ENCODE measurements around the gene EPB41L4A. TPM values are rescaled to one million over a fixed set of nuclear protein-coding genes. Genes with fewer than 3 reads are reported as not detected.

EPB41L4A gene
- total and polyA plus RNA-seq, 5 experiments from 2014 or later: 0.06 to 2.9 (median 0.19) TPM; not detected in 1

DNA sequence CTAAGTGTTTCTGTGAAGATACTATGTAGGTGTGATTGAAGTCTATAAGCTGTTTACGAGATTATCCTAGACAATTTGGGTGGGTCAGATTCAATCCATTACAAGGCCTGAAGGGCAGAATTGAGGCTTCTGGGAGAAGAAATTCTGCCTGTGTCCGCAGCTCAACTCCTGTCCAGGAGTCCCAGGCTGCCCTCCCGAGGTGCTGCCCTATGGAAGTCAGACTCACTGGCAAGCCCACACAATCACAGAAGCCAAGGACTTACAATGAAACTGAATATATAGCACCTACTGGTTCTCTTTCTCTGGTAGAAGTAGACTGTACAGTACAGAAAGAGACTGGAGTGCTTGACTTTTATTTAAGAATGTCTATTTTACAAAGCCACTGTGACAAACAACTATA is 74.5 kb downstream of the EPB41L4A start:
- Mint-ChIP-seq H3K4me1 (no peaks in the 10 kb centered on the region), H3K27me3 (peaks cover 0 to 5% (median 3%) of the 10 kb centered on the region in 5 donors), H3K36me3 (no peaks in the 10 kb centered on the region), H3K27ac (no peak overlapping the region), H3K4me3 (no peak overlapping the region), H3K9me3 (no peaks in the 10 kb centered on the region)
- POLR2A ChIA-PET: no interaction called here
- no peak for ATAC-seq
- DNase-seq: no peak

- ATAC-seq (no peak), DNase-seq (no peak)
- peaks cover 3 to 15% (median 7%) of the 10 kb centered on the region in 5 donors for H3K27me3 Mint-ChIP-seq
- no peaks in the 10 kb centered on the region for H3K9me3 Mint-ChIP-seq
- no peak overlapping the region for H3K27ac Mint-ChIP-seq
- H3K36me3 Mint-ChIP-seq: no peaks in the 10 kb centered on the region
- no peaks in the 10 kb centered on the region for H3K4me1 Mint-ChIP-seq
- no peak overlapping the region for H3K4me3 Mint-ChIP-seq
- POLR2A ChIA-PET: no interaction called here
Observed at GRCh38 chr5:112342389-112342788, 76.7 kb downstream of the EPB41L4A start.

- Mint-ChIP-seq H3K9me3 (no peaks in the 10 kb centered on the region), H3K36me3 (no peaks in the 10 kb centered on the region), H3K4me3 (no peak overlapping the region), H3K27ac (no peak overlapping the region), H3K4me1 (no peaks in the 10 kb centered on the region), H3K27me3 (peaks cover 3 to 26% (median 10%) of the 10 kb centered on the region in 5 donors)
- no peak for ATAC-seq
- POLR2A ChIA-PET: no interaction called here
- DNase-seq: no peak
Observed at GRCh38 chr5:112339761-112340160, 79.3 kb downstream of the EPB41L4A start.

DNA sequence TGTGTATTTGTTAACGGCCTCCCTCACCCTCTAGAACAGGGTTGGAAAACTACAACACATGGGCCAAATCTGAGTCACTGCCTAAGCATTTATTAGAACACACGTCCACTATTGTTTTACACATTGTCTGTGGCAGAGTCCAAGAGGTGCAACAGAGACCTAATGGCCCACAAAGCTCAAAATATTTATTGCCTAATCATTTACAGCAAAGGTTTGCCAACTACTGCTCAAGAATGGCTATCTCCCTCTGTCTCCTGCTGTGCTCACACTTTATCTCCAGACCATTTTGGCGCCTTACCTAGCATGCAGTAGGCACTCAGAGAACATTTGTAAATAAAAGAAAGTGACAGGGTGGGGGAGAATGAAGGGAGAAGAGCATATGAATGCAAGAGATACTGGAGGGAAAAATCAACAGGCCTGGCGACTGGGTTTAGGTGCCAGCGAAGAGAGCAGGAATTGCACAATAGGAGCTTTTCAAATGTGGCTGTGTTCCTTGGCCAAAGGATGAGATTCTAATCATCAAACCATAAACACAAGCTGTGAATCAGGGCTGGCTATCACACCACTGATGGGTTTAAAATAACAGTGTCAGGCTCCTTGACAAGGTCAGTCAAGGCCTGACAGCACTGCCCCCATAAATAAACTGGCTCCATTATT is 80.3 kb downstream of the EPB41L4A start:
- H3K36me3 Mint-ChIP-seq: no peaks in the 10 kb centered on the region
- H3K4me3 Mint-ChIP-seq: no peak overlapping the region
- no peaks in the 10 kb centered on the region for H3K4me1 Mint-ChIP-seq
- no peak overlapping the region for H3K27ac Mint-ChIP-seq
- POLR2A ChIA-PET: interaction anchor here (0.6 kb wide), 1 partner anchor 421 kb away, joined by 6 read pairs; no protein-coding TSS in a partner anchor
- no peaks in the 10 kb centered on the region for H3K9me3 Mint-ChIP-seq
- H3K27me3 Mint-ChIP-seq: peaks cover 2 to 26% (median 15%) of the 10 kb centered on the region in 5 donors
- no peak for ATAC-seq
- DNase-seq: no peak

- no peak overlapping the region for H3K27ac Mint-ChIP-seq
- POLR2A ChIA-PET: no interaction called here
- H3K9me3 Mint-ChIP-seq: no peaks in the 10 kb centered on the region
- peaks cover 2 to 7% (median 3%) of the 10 kb centered on the region in 4 donors for H3K4me1 Mint-ChIP-seq
- H3K27me3 Mint-ChIP-seq: peaks cover 8 to 32% (median 24%) of the 10 kb centered on the region in 5 donors
- no peaks in the 10 kb centered on the region for H3K36me3 Mint-ChIP-seq
- H3K4me3 Mint-ChIP-seq: no peak overlapping the region
- ATAC-seq: no peak
- no peak for DNase-seq
Observed at GRCh38 chr5:112333331-112333781, 85.7 kb downstream of the EPB41L4A start.

DNA sequence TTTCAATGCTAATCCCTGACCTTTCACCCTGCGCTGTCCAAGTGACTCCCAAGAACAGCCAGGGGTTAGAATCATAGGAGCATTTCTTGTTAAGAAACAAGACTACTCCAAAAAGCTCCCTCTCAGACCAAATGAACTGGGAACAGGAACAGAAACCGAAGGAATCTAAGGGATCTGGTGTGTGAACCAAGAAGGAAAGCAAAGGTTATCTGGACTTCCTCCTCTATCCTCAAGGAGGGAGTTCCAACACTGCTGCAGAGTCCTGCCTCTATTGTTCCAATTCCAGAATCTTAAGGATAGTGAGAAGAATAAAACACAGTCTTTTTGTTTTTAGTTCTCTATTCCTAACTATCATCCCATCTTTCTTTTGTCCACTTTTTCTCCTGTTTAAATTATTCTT is 87.2 kb downstream of the EPB41L4A start:
- Mint-ChIP-seq H3K27ac (no peak overlapping the region), H3K27me3 (peaks cover 8 to 29% (median 24%) of the 10 kb centered on the region in 5 donors), H3K4me3 (no peak overlapping the region), H3K36me3 (no peaks in the 10 kb centered on the region), H3K4me1 (peaks cover 2 to 7% (median 3%) of the 10 kb centered on the region in 4 donors), H3K9me3 (no peaks in the 10 kb centered on the region)
- ATAC-seq (no peak), DNase-seq (no peak)
- POLR2A ChIA-PET: no interaction called here

- Mint-ChIP-seq H3K27ac (no peak overlapping the region), H3K9me3 (no peaks in the 10 kb centered on the region), H3K4me3 (no peak overlapping the region), H3K4me1 (peaks cover 2 to 7% (median 3%) of the 10 kb centered on the region in 4 donors), H3K27me3 (peaks cover 8 to 28% (median 18%) of the 10 kb centered on the region in 5 donors), H3K36me3 (no peaks in the 10 kb centered on the region)
- DNase-seq: no peak
- POLR2A ChIA-PET: no interaction called here
- ATAC-seq: no peak
Observed at GRCh38 chr5:112329419-112330090, 89.5 kb downstream of the EPB41L4A start.

- DNase-seq (no peak), ATAC-seq (no peak)
- Mint-ChIP-seq H3K27me3 (peaks cover 15 to 38% (median 22%) of the 10 kb centered on the region in 5 donors), H3K4me1 (no peaks in the 10 kb centered on the region), H3K9me3 (no peaks in the 10 kb centered on the region), H3K27ac (no peak overlapping the region), H3K4me3 (no peak overlapping the region), H3K36me3 (no peaks in the 10 kb centered on the region)
- POLR2A ChIA-PET: no interaction called here
Observed at GRCh38 chr5:112323166-112323565, 95.9 kb downstream of the EPB41L4A start.

- H3K27me3 Mint-ChIP-seq: peaks cover 10 to 29% (median 18%) of the 10 kb centered on the region in 5 donors
- ATAC-seq (no peak), DNase-seq (no peak)
- no peak overlapping the region for H3K4me3 Mint-ChIP-seq
- H3K9me3 Mint-ChIP-seq: no peaks in the 10 kb centered on the region
- H3K4me1 Mint-ChIP-seq: no peaks in the 10 kb centered on the region
- H3K36me3 Mint-ChIP-seq: no peaks in the 10 kb centered on the region
- POLR2A ChIA-PET: no interaction called here
- H3K27ac Mint-ChIP-seq: no peak overlapping the region
Observed at GRCh38 chr5:112320408-112320807, 98.7 kb downstream of the EPB41L4A start.

DNA sequence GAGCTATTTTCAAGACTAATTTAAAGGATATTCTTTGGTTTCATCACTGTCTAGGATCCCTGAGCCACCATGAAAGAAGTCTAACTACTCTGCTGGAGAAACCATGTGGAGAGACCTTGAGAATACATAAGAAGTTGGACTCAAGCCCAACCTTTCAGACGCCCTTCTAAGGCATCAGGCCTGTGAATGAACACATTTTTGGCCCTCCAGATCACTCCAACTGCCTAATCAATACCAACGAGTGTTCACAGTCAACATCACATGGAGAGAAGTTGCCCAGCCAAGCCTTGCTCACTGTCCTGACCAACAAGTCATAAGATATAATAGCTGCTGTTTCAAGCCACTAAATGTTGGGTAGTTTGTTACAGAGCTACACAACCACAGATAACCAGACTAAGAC is 100.7 kb downstream of the EPB41L4A start:
- Mint-ChIP-seq H3K4me1 (no peaks in the 10 kb centered on the region), H3K9me3 (no peaks in the 10 kb centered on the region), H3K36me3 (no peaks in the 10 kb centered on the region), H3K4me3 (no peak overlapping the region), H3K27ac (no peak overlapping the region), H3K27me3 (peaks cover 10 to 22% (median 17%) of the 10 kb centered on the region in 5 donors)
- ATAC-seq (no peak), DNase-seq (no peak)
- POLR2A ChIA-PET: no interaction called here

- H3K9me3 Mint-ChIP-seq: no peaks in the 10 kb centered on the region
- DNase-seq: no peak
Observed at GRCh38 chr5:112317866-112318265, 101.2 kb downstream of the EPB41L4A start.

GRCh38 chr5:112316731-112317130 is 102.3 kb downstream of the EPB41L4A start:
- DNase-seq (no peak), ATAC-seq (no peak)
- H3K27ac Mint-ChIP-seq: no peak overlapping the region
- H3K4me3 Mint-ChIP-seq: no peak overlapping the region
- H3K27me3 Mint-ChIP-seq: peaks cover 9 to 27% (median 16%) of the 10 kb centered on the region in 5 donors
- H3K36me3 Mint-ChIP-seq: no peaks in the 10 kb centered on the region
- POLR2A ChIA-PET: no interaction called here
- no peaks in the 10 kb centered on the region for H3K4me1 Mint-ChIP-seq
- no peaks in the 10 kb centered on the region for H3K9me3 Mint-ChIP-seq

More at GRCh38 chr5:112317866-112318265, 101.2 kb downstream of the EPB41L4A start:
- Mint-ChIP-seq H3K4me1 (no peaks in the 10 kb centered on the region), H3K36me3 (no peaks in the 10 kb centered on the region), H3K4me3 (no peak overlapping the region), H3K27ac (no peak overlapping the region), H3K27me3 (peaks cover 8 to 23% (median 16%) of the 10 kb centered on the region in 5 donors)
- POLR2A ChIA-PET: no interaction called here
- ATAC-seq: no peak

DNA sequence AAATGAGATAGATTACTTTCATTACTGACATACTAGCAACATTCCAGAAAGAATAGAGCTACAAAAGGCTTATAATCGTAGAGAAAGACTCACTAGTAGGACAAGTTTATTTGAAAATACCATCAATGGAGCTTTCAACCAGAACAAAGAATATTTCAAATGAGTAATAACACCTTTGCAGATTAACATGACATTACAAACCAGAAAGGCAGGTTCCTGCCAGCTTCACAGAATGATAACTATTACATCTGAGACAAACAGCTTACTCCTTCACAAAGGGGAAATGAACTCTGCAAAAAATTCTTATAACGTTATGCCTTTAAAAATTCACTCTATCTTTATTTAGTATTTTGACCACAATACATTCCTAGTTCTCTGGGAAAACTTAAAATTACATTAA is 103.1 kb downstream of the EPB41L4A start:
- no peak overlapping the region for H3K4me3 Mint-ChIP-seq
- H3K4me1 Mint-ChIP-seq: no peaks in the 10 kb centered on the region
- DNase-seq (no peak), ATAC-seq (no peak)
- H3K36me3 Mint-ChIP-seq: no peaks in the 10 kb centered on the region
- peaks cover 10 to 30% (median 20%) of the 10 kb centered on the region in 5 donors for H3K27me3 Mint-ChIP-seq
- POLR2A ChIA-PET: no interaction called here
- H3K27ac Mint-ChIP-seq: no peak overlapping the region
- no peaks in the 10 kb centered on the region for H3K9me3 Mint-ChIP-seq

All from naive thymus-derived CD8-positive, alpha-beta T cell (primary cell).